ENCODE results near the gene NBAS. TPM values are rescaled to one million over a fixed set of nuclear protein-coding genes. Genes with fewer than 3 reads are reported as not detected.

NBAS gene
- total and polyA plus RNA-seq, 2 donors (not counting 3 experiments of a cell fraction or from before 2014, with no cell fraction given): 29.4 to 43.0 TPM

DNA sequence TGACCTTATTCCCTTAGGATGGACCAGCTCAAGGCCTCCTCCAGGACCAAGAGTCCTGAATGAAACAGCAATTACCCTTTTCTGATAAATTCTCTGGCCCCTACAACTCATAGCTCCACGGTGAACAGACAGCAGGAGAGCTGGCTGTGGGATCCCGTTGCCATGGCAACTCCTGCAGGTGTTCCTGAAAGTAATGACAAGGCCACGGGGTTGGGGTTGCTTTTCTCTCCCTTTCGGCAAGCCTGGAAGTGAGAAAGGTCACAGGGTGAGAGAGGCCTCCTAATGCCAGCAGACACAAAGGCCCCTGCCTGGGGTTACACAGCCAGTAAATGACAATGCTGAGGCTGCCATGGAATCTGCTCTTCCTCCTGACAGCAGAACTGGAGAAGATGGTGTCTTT is 403.0 kb downstream of the NBAS start:
- no peaks in the 10 kb centered on the region for H3K27me3 ChIP-seq (ENCODE audit: control insufficient read depth in 2 of 2, insufficient read depth in 2 of 2, low read length in 2 of 2)
- POLR2A ChIA-PET: no interaction called here
- no peak overlapping the region for H2AFZ ChIP-seq (ENCODE audit: low read depth, low read length)
- H3K9me3 ChIP-seq (replicated peaks; ENCODE audit: control insufficient read depth, insufficient read depth, low read length): no peaks in the 10 kb centered on the region
- H3K79me2 ChIP-seq (ENCODE audit: control insufficient read depth, insufficient read depth, low read length): no peaks in the 10 kb centered on the region
- no peaks in the 10 kb centered on the region for H3K9me1 ChIP-seq (replicated peaks; ENCODE audit: control insufficient read depth, extremely low read depth, insufficient read depth, low read length)
- intact Hi-C loops (cut with micrococcal nuclease) (no loop called here), dilution Hi-C loops (cut with MboI; ENCODE audit: extremely low pct_ligation_motif_present, low sequenced_read_pairs) (no loop called here)
- H3K4me3 ChIP-seq (replicated peaks in 1 of 3; ENCODE audit: insufficient read depth in 1 of 3, low read depth in 1 of 3, low read length in 3 of 3): no peak overlapping the region
- H3K9ac ChIP-seq (replicated peaks; ENCODE audit: extremely low read depth, insufficient read depth, low read length): no peak overlapping the region
- H3K27ac ChIP-seq (ENCODE audit: insufficient read depth, low read depth, low read length): no peak overlapping the region
- no peaks in the 10 kb centered on the region for H3K4me1 ChIP-seq (ENCODE audit: control insufficient read depth, extremely low read depth, insufficient read depth, low read length)
- CTCF ChIA-PET: interaction anchor here (1.3 kb wide), 1 partner anchor 419 kb away, joined by 3 read pairs; no protein-coding TSS in a partner anchor
- no peak for TF ChIP-seq POLR2A (IDR thresholded peaks at IDR 0.05; ENCODE audit: low read depth, low read length)
- TF ChIP-seq, protein P1, sequence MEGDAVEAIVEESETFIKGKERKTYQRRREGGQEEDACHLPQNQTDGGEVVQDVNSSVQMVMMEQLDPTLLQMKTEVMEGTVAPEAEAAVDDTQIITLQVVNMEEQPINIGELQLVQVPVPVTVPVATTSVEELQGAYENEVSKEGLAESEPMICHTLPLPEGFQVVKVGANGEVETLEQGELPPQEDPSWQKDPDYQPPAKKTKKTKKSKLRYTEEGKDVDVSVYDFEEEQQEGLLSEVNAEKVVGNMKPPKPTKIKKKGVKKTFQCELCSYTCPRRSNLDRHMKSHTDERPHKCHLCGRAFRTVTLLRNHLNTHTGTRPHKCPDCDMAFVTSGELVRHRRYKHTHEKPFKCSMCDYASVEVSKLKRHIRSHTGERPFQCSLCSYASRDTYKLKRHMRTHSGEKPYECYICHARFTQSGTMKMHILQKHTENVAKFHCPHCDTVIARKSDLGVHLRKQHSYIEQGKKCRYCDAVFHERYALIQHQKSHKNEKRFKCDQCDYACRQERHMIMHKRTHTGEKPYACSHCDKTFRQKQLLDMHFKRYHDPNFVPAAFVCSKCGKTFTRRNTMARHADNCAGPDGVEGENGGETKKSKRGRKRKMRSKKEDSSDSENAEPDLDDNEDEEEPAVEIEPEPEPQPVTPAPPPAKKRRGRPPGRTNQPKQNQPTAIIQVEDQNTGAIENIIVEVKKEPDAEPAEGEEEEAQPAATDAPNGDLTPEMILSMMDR (IDR thresholded peaks at IDR 0.05; ENCODE audit: extremely low read depth in 1 of 2, insufficient read depth in 1 of 2, low read depth in 1 of 2, low read length in 2 of 2): no peak
- TF ChIP-seq EZH2 (IDR thresholded peaks at IDR 0.05; ENCODE audit: borderline replicate concordance, low read depth, low read length, severe bottlenecking): no peak
- no peak for TF ChIP-seq JUN (IDR thresholded peaks at IDR 0.05; ENCODE audit: borderline replicate concordance, insufficient read depth, insufficient read length, low read depth)
- no peak for TF ChIP-seq GATA2 (IDR thresholded peaks at IDR 0.05; ENCODE audit: insufficient read depth, insufficient read length, low read depth, low read length)
- TF ChIP-seq, protein P2, sequence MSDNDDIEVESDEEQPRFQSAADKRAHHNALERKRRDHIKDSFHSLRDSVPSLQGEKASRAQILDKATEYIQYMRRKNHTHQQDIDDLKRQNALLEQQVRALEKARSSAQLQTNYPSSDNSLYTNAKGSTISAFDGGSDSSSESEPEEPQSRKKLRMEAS (IDR thresholded peaks at IDR 0.05; ENCODE audit: insufficient read depth, insufficient read length): no peak
- no peak for TF ChIP-seq POLR2AphosphoS5 (IDR thresholded peaks at IDR 0.05; ENCODE audit: insufficient read depth, low read depth, low read length)
- no peak for TF ChIP-seq FOS (IDR thresholded peaks at IDR 0.05; ENCODE audit: borderline replicate concordance, insufficient read depth, low read length)
- TF ChIP-seq MYC (IDR thresholded peaks at IDR 0.05; ENCODE audit: low read depth, low read length): no peak
- FAIRE-seq (no peak), DNase-seq (ENCODE audit: low read depth, low spot score) (no peak)
- H3K36me3 ChIP-seq (ENCODE audit: control insufficient read depth in 2 of 2, extremely low read depth in 1 of 2, insufficient read depth in 2 of 2, low read length in 2 of 2): no peaks in the 10 kb centered on the region
- no peaks in the 10 kb centered on the region for H4K20me1 ChIP-seq (replicated peaks; ENCODE audit: control insufficient read depth, extremely low read depth, insufficient read depth, low read length)
- no peak overlapping the region for H3K4me2 ChIP-seq (ENCODE audit: insufficient read depth, low read length)
- BruUV-seq (replicated peaks): no TSS peak

All from endothelial cell of umbilical vein (primary cell).